K562 (cell line): ENCODE measurements around the gene EPHB1. TPM values are rescaled to one million over a fixed set of nuclear protein-coding genes. Genes with fewer than 3 reads are reported as not detected.

Source experiments
- ATAC-seq: fragments of 200-7000 bp; cut with Tn5 transposase; 3 replicates; pipeline ENCODE4 v1.9.1; 2020; ENCODE audit warnings: moderate library complexity
- BruUV-seq: library from RNA; stranded (reverse); fragments of 400-500 nt; replicated peaks from 2 replicates; lab custom pipeline; 2021; lab: Mats Ljungman, UMichigan
- CTCF ChIA-PET: fragments of 300-600 bp; formaldehyde crosslinking; extraction: SDS; loops from one replicate; lab custom pipeline; 2021; ENCODE audit warnings: low intra/inter-chr PET ratio; lab: Yijun Ruan, JAX
- POLR2A ChIA-PET: fragments of 300-600, 350-650 bp; sonication (Branson Sonifier 250); formaldehyde crosslinking; extraction: SDS; loops from one replicate; lab custom pipeline; 2021; ENCODE audit warnings: antibody characterized with exemption, inconsistent platforms; lab: Yijun Ruan, JAX
- DNase-seq, 4 experiments: peaks; one replicate each; pipeline versions ENCODE4 v3.0.0 to v3.0.0-alpha.2; 2011 to 2018; ENCODE audit warnings: low spot score in 3 of 4, mixed read lengths in 3 of 4; ENCODE audit errors: extremely low read depth in 1 of 4
- FAIRE-seq: peaks from 2 replicates; lab custom pipeline; 2011; peaks lifted over from hg19 to GRCh38; lab: Jason Lieb, UNC
- H2AFZ ChIP-seq: 2 replicates; pipeline ENCODE4 v1.6.0; 2011; ENCODE audit warnings: low read depth, low read length, control low read depth, inconsistent platforms
- H3K27ac ChIP-seq: fragments of 200-600 bp; 3 replicates; pipeline ENCODE4 v1.8.0; 2011; ENCODE audit warnings: low read depth, mild to moderate bottlenecking, control low read depth, inconsistent platforms, low read length, moderate library complexity, mixed read lengths; ENCODE audit errors: extremely low read depth
- H3K27me3 ChIP-seq, 2 experiments: fragments of 300-600 bp in 1 of 2; 2 replicates in 1 of 2; 3 replicates in 1 of 2; pipeline versions ENCODE4 v1.6.0 to v1.8.0; 2011; ENCODE audit warnings: inconsistent platforms in 2 of 2, low read length in 2 of 2, mild to moderate bottlenecking in 1 of 2, mixed read lengths in 1 of 2, moderate library complexity in 1 of 2; ENCODE audit not compliant: control insufficient read depth in 2 of 2, insufficient read depth in 2 of 2
- H3K36me3 ChIP-seq: fragments of 300-600 bp; 3 replicates; pipeline ENCODE4 v1.8.0; 2011; ENCODE audit warnings: mild to moderate bottlenecking, low read length, inconsistent platforms; ENCODE audit not compliant: control insufficient read depth, insufficient read depth
- H3K4me1 ChIP-seq, 2 experiments: fragments of 200-600 bp in 1 of 2; replicated peaks in 1 of 2; 2 replicates in 1 of 2; 3 replicates in 1 of 2; pipeline versions ENCODE4 v1.5.1 to v1.8.0; 2011; ENCODE audit warnings: inconsistent platforms in 2 of 2, low read length in 2 of 2, mild to moderate bottlenecking in 1 of 2, mixed read lengths in 1 of 2, moderate library complexity in 1 of 2; ENCODE audit not compliant: control insufficient read depth in 2 of 2, insufficient read depth in 2 of 2
- H3K4me2 ChIP-seq: 2 replicates; pipeline ENCODE4 v1.6.1; 2011; ENCODE audit warnings: low read length, control low read depth, inconsistent platforms, mixed read lengths; ENCODE audit not compliant: insufficient read depth
- H3K4me3 ChIP-seq: fragments of 200-600 bp; sonication (generic), shearing (Covaris generic); 2 replicates; pipeline ENCODE4 v1.5.1; 2016; ENCODE audit warnings: control low read depth, inconsistent platforms
- H3K79me2 ChIP-seq: fragments of 200-600 bp; 3 replicates; pipeline ENCODE4 v1.8.0; 2011; ENCODE audit warnings: low read length, inconsistent platforms; ENCODE audit not compliant: control insufficient read depth, insufficient read depth
- H3K9ac ChIP-seq, 2 experiments: 2 replicates each; pipeline versions ENCODE4 v1.6.0 to v1.6.1; 2011; ENCODE audit warnings: low read depth in 2 of 2, low read length in 2 of 2, control low read depth in 1 of 2, inconsistent platforms in 1 of 2, mild to moderate bottlenecking in 1 of 2, mixed read lengths in 1 of 2; ENCODE audit not compliant: insufficient read depth in 1 of 2
- H3K9me1 ChIP-seq: one replicate; pipeline ENCODE4 v1.6.0; 2011; ENCODE audit warnings: inconsistent platforms, mild to moderate bottlenecking, low read length, moderate library complexity; ENCODE audit not compliant: control insufficient read depth, insufficient read depth
- H3K9me3 ChIP-seq: replicated peaks from 2 replicates; pipeline ENCODE4 v1.5.1; 2011; ENCODE audit warnings: low read depth, low read length, inconsistent platforms; ENCODE audit not compliant: control insufficient read depth, insufficient read depth
- H4K20me1 ChIP-seq: replicated peaks from 2 replicates; pipeline ENCODE4 v1.6.1; 2011; ENCODE audit warnings: low read length, inconsistent platforms, mixed read lengths; ENCODE audit not compliant: control insufficient read depth, insufficient read depth
- BRD4 ChIP-seq: fragments of 200-600 bp; sonication (generic); IDR thresholded peaks from 2 replicates; pipeline ENCODE4 v1.6.1; 2017; ENCODE audit warnings: inconsistent platforms
- CAMTA2 ChIP-seq: fragments of 250-450 bp; sonication (Bioruptor Pico); conservative IDR thresholded peaks from 2 replicates; pipeline ENCODE4 v1.5.1; 2022
- E4F1 ChIP-seq: fragments of 250-450 bp; sonication (Bioruptor Pico); IDR thresholded peaks from 2 replicates; pipeline ENCODE4 v1.5.0; 2021; ENCODE audit warnings: mild to moderate bottlenecking, borderline replicate concordance
- GTF2A2 ChIP-seq: IDR thresholded peaks from 2 replicates; pipeline ENCODE4 v1.6.1; 2016; ENCODE audit warnings: mild to moderate bottlenecking, missing genetic modification characterization, missing compliant biosample characterization
- MXI1 ChIP-seq: IDR thresholded peaks from 2 replicates; pipeline ENCODE4 v1.6.1; 2011; ENCODE audit warnings: low read depth, mild to moderate bottlenecking, improper control_type of control experiment, low read length
- PREB ChIP-seq: sonication (generic); formaldehyde crosslinking; IDR thresholded peaks from 2 replicates; pipeline ENCODE4 v1.8.1; 2023; ENCODE audit warnings: mild to moderate bottlenecking, missing genetic modification reagents
- PTTG1 ChIP-seq: fragments of 450-650 bp; IDR thresholded peaks from 2 replicates; pipeline ENCODE4 v1.6.1; 2016; ENCODE audit warnings: low read depth, mild to moderate bottlenecking, missing genetic modification characterization, missing compliant biosample characterization
- RBM22 ChIP-seq: fragments of 200-400 bp; formaldehyde crosslinking; IDR thresholded peaks from 2 replicates; pipeline ENCODE4 v1.6.1; 2018; ENCODE audit warnings: low read length, low read depth; ENCODE audit not compliant: poor library complexity, severe bottlenecking
- RHOXF2B ChIP-seq: fragments of 250-450 bp; sonication (Bioruptor Pico); conservative IDR thresholded peaks from 2 replicates; pipeline ENCODE4 v1.5.1; 2021
- ZBTB5 ChIP-seq: fragments of 450-650 bp; IDR thresholded peaks from 2 replicates; pipeline ENCODE4 v1.6.1; 2017; ENCODE audit warnings: antibody characterized with exemption
- ZNF224 ChIP-seq: sonication (generic); formaldehyde crosslinking; IDR thresholded peaks from 2 replicates; pipeline ENCODE4 v1.8.0; 2022; ENCODE audit warnings: mild to moderate bottlenecking, missing genetic modification reagents
- WGBS: fragments of 100-300 bp; shearing (Covaris generic); methylation state at CpG from one replicate; pipeline ENCODE4 v1.1.6; 2016; ENCODE audit warnings: low coverage, mixed read lengths; ENCODE audit not compliant: insufficient coverage; ENCODE audit errors: missing lambda C conversion rate; 5-methylcytosine and 5-hydroxymethylcytosine counted together
- in situ Hi-C: fragments of 300-500 bp; cut with MboI; formaldehyde crosslinking; loops from 4 replicates; pipeline ENCODE4 v1.15.0; 2018; ENCODE audit warnings: inconsistent platforms, mixed read lengths
- intact Hi-C: fragments of 100-400 bp; cut with micrococcal nuclease; formaldehyde crosslinking; loops from 2 replicates; pipeline ENCODE4 v1.14.2; 2022
- polyA plus RNA-seq, 8 experiments: library from polyadenylated mRNA; depleted of rRNA in 4 of 8; stranded (reverse) in 5 of 8; unstranded in 3 of 8; fragments of >200 nt; fragmentation: Nextera tagmentation in 2 of 8; fragmentation: Illumina TruSeq in 1 of 8; extraction: Ambion mirVana in 2 of 8; extraction: Trizol in 1 of 8; gene quantifications; 2 replicates each; pipeline versions ENCODE4 v1.2.1 to v1.2.3, GENCODE V29; 2011 to 2014; ENCODE audit warnings: inconsistent platforms in 1 of 8, missing spikeins in 1 of 8
- total RNA-seq, 7 experiments: library from RNA; depleted of rRNA in 6 of 7; stranded (reverse); fragments of >200 nt in 6 of 7; fragmentation: Illumina TruSeq in 2 of 7; extraction: Trizol in 2 of 7; gene quantifications; 2 replicates each; pipeline versions ENCODE4 v1.2.1 to v1.2.3, GENCODE V29; 2011 to 2021; ENCODE audit warnings: low replicate concordance in 1 of 7

The EPHB1 gene
- total and polyA plus RNA-seq, 9 of the 15 experiments (the other 6 are each of a cell fraction or from before 2014, with no cell fraction given), result 0.29 TPM; not detected in 8

- CTCF ChIA-PET, result no interaction called here
- no peak for TF ChIP-seq RHOXF2B (CRISPR knock-in tag)
- no peak for TF ChIP-seq BRD4
- no peak for TF ChIP-seq PREB (CRISPR knock-in tag)
- no peak for TF ChIP-seq ZNF224 (CRISPR knock-in tag)
- no peak for TF ChIP-seq CAMTA2
- TF ChIP-seq, all 486 proteins: peak for 0
- Histone ChIP-seq H3K9ac (no peak overlapping the region), H3K27me3 (peaks cover 0 to 4% of the 10 kb centered on the region in 2 experiments; a peak in 1 of 5 replicates), H3K79me2 (no peaks in the 10 kb centered on the region), H2AFZ (no peak overlapping the region), H3K4me3 (no peak overlapping the region), H3K9me1 (no peaks in the 10 kb centered on the region), H4K20me1 (no peaks in the 10 kb centered on the region), H3K27ac (no peak overlapping the region), H3K4me2 (no peak overlapping the region), H3K9me3 (no peaks in the 10 kb centered on the region), H3K4me1 (no peaks in the 10 kb centered on the region), H3K36me3 (no peaks in the 10 kb centered on the region)
- POLR2A ChIA-PET, result no interaction called here
- FAIRE-seq (no peak), DNase-seq (no peak), ATAC-seq (no peak)
- intact Hi-C loops (no loop called here), in situ Hi-C loops (no loop called here)
- 0% methylated on average over 8 of the region's 8 CpGs for WGBS
- BruUV-seq, result no TSS peak
Measured at GRCh38 chr3:134761213-134761612, 33.8 kb upstream of the EPHB1 start.

- H3K9me3 ChIP-seq, result no peaks in the 10 kb centered on the region
- no peak overlapping the region for H3K4me3 ChIP-seq
- in situ Hi-C loops, result no loop called here
- no peak for DNase-seq
- WGBS, result 0% methylated on average over 4 of the region's 4 CpGs
- ChIA-PET POLR2A (no interaction called here), CTCF (no interaction called here)
- ATAC-seq, result no peak
- no peak overlapping the region for H3K4me2 ChIP-seq
- H3K4me1 ChIP-seq, result no peaks in the 10 kb centered on the region
- no peak for FAIRE-seq
- no peak overlapping the region for H2AFZ ChIP-seq
- no peak overlapping the region for H3K9ac ChIP-seq
- peaks cover 0 to 4% of the 10 kb centered on the region in 2 experiments; a peak in 1 of 5 replicates for H3K27me3 ChIP-seq
- no peaks in the 10 kb centered on the region for H3K79me2 ChIP-seq
- no peaks in the 10 kb centered on the region for H3K9me1 ChIP-seq
- intact Hi-C loops, result no loop called here
- no TSS peak for BruUV-seq
- H4K20me1 ChIP-seq, result no peaks in the 10 kb centered on the region
- H3K36me3 ChIP-seq, result no peaks in the 10 kb centered on the region
- H3K27ac ChIP-seq, result no peak overlapping the region
- TF ChIP-seq E4F1, result no peak
- TF ChIP-seq MXI1, result no peak
- no peak for TF ChIP-seq PTTG1 (tag)
- no peak for TF ChIP-seq ZBTB5
- TF ChIP-seq GTF2A2, result no peak
- no peak for TF ChIP-seq RBM22
Measured at GRCh38 chr3:134762016-134762415, 33.0 kb upstream of the EPHB1 start.
